ENCODE data around the gene PKP4. TPM values are rescaled to one million over a fixed set of nuclear protein-coding genes. Genes with fewer than 3 reads are reported as not detected.
A peak's percentile ranks its signal among the peaks of the same experiment; 100 is the strongest.

Gene PKP4
- total and polyA plus RNA-seq, 11 donors: 17.6 to 66.7 (median 49.0) TPM

GRCh38 chr2:158457826-158458616 is 1.3 kb downstream of the PKP4 start:
- peak in 1 of 2 donors; percentile 52 for TF ChIP-seq POLR2A (IDR thresholded peaks at IDR 0.05)
- TF ChIP-seq CTCF (IDR thresholded peaks at IDR 0.05): peak in 9 of 12 donors; percentile 13 to 52 (median 29)
- intact Hi-C loops (cut with DNase I): loop anchor here (2.0 to 10.0 kb wide), 17 partner anchors 79 to 681 kb away; partner anchors contain the start of gene ACVR1 (in 1 of the 10)
- H3K36me3 ChIP-seq: no peaks in the 10 kb centered on the region
- peak overlapping the region; percentile 89 to 98 (median 96) for H3K27ac ChIP-seq
- peak; percentile 48 to 71 (median 68) for ATAC-seq
- peaks cover 0 to 42% (median 21%) of the 10 kb centered on the region in 12 donors for H3K4me1 ChIP-seq
- peak overlapping the region; percentile 66 to 98 (median 87) for H3K4me3 ChIP-seq
- DNase-seq: peak in 4 of 5 donors; percentile 60 to 77 (median 66)
- WGBS, 4 donors: 0 to 2% (median 1%) methylated on average over 20 to 61 of the region's 61 CpGs
- H3K27me3 ChIP-seq: no peaks in the 10 kb centered on the region
- H3K9me3 ChIP-seq: no peaks in the 10 kb centered on the region

- no peak for TF ChIP-seq POLR2A (IDR thresholded peaks at IDR 0.05)
- TF ChIP-seq CTCF (IDR thresholded peaks at IDR 0.05): no peak
- peak overlapping the region; percentile 66 to 98 (median 87) for H3K4me3 ChIP-seq
- peaks cover 0 to 43% (median 21%) of the 10 kb centered on the region in 12 donors for H3K4me1 ChIP-seq
- H3K27me3 ChIP-seq: no peaks in the 10 kb centered on the region
- no peaks in the 10 kb centered on the region for H3K36me3 ChIP-seq
- DNase-seq: no peak
- peak overlapping the region in 10 of 12 donors; percentile 89 to 98 (median 96) for H3K27ac ChIP-seq
- no peak for ATAC-seq
- 10 to 26% (median 16%) methylated on average over 9 of the region's 9 CpGs for WGBS, 4 donors
- intact Hi-C loops (cut with DNase I): loop anchor here (5.0 to 10.0 kb wide), 16 partner anchors 79 to 681 kb away; partner anchors contain the start of gene ACVR1 (in 1 of the 10)
- H3K9me3 ChIP-seq: no peaks in the 10 kb centered on the region
These were observed 1.8 kb downstream of the PKP4 start for GRCh38 chr2:158458617-158458920.

GRCh38 chr2:158459161-158460003 is 2.6 kb downstream of the PKP4 start:
- ATAC-seq: no peak
- no peak for TF ChIP-seq CTCF (IDR thresholded peaks at IDR 0.05)
- no peak for TF ChIP-seq POLR2A (IDR thresholded peaks at IDR 0.05)
- peaks cover 0 to 48% (median 21%) of the 10 kb centered on the region in 12 donors for H3K4me1 ChIP-seq
- H3K36me3 ChIP-seq: no peaks in the 10 kb centered on the region
- 45 to 51% (median 48%) methylated on average over 9 of the region's 9 CpGs for WGBS, 4 donors
- H3K4me3 ChIP-seq: peak overlapping the region in 10 of 12 donors; percentile 75 to 98 (median 88)
- no peaks in the 10 kb centered on the region for H3K27me3 ChIP-seq
- peak overlapping the region in 7 of 12 donors; percentile 18 to 97 (median 94) for H3K27ac ChIP-seq
- no peak for DNase-seq
- H3K9me3 ChIP-seq: no peaks in the 10 kb centered on the region
- intact Hi-C loops (cut with DNase I): loop anchor here (5.0 to 10.0 kb wide), 17 partner anchors 78 to 682 kb away; partner anchors contain the start of gene ACVR1 (in 1 of the 10)
